ENCODE data around the gene TACC2. TPM values are rescaled to one million over a fixed set of nuclear protein-coding genes. Genes with fewer than 3 reads are reported as not detected.

TACC2 gene
- total RNA-seq, 1 experiment from 2014 or later = 24.4 TPM

DNA sequence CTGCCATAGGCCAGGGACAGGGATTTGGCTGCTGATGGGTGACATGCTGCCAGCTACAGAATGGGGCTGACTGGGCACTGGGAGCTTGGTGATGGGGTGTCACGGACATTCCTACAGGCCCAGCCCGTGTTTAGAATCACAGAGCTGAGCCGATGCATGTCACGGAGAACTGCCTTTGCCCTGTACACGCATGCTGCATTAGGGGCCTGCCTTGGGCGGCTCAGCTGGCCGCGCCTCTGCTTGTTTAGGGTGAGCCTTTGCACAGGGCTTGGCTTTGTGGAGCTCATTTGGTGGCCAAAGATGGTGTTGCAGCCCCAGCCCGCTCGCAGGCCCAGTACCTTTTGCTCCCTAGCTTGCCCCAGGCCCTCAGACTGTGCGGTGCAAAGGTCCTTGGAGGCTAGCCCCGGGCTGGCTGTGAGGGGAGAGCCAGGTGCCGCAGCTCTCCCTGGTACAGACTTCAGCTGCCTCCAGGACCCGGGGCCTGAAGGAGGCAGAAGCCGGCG, 173.8 kb downstream of the TACC2 start:
- BruUV-seq (replicated peaks) = no TSS peak
- intact Hi-C loops (cut with micrococcal nuclease; ENCODE audit: unreplicated experiment) = no loop called here
- TF ChIP-seq, protein P1, sequence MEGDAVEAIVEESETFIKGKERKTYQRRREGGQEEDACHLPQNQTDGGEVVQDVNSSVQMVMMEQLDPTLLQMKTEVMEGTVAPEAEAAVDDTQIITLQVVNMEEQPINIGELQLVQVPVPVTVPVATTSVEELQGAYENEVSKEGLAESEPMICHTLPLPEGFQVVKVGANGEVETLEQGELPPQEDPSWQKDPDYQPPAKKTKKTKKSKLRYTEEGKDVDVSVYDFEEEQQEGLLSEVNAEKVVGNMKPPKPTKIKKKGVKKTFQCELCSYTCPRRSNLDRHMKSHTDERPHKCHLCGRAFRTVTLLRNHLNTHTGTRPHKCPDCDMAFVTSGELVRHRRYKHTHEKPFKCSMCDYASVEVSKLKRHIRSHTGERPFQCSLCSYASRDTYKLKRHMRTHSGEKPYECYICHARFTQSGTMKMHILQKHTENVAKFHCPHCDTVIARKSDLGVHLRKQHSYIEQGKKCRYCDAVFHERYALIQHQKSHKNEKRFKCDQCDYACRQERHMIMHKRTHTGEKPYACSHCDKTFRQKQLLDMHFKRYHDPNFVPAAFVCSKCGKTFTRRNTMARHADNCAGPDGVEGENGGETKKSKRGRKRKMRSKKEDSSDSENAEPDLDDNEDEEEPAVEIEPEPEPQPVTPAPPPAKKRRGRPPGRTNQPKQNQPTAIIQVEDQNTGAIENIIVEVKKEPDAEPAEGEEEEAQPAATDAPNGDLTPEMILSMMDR (IDR thresholded peaks at IDR 0.05; ENCODE audit: unreplicated experiment) = no peak
- H3K4me1 Mint-ChIP-seq (ENCODE audit: low read depth, unreplicated experiment) = no peaks in the 10 kb centered on the region
- H3K36me3 Mint-ChIP-seq (ENCODE audit: insufficient read depth, unreplicated experiment) = no peaks in the 10 kb centered on the region
- H3K27ac Mint-ChIP-seq (ENCODE audit: unreplicated experiment) = no peak overlapping the region
- H3K4me3 Mint-ChIP-seq (ENCODE audit: low read depth, unreplicated experiment) = no peak overlapping the region
- CTCF ChIA-PET = no interaction called here
- H3K9me3 Mint-ChIP-seq (ENCODE audit: low read depth, unreplicated experiment) = no peaks in the 10 kb centered on the region
- H3K27me3 Mint-ChIP-seq (ENCODE audit: unreplicated experiment) = no peaks in the 10 kb centered on the region
- no peak for DNase-seq

DNA sequence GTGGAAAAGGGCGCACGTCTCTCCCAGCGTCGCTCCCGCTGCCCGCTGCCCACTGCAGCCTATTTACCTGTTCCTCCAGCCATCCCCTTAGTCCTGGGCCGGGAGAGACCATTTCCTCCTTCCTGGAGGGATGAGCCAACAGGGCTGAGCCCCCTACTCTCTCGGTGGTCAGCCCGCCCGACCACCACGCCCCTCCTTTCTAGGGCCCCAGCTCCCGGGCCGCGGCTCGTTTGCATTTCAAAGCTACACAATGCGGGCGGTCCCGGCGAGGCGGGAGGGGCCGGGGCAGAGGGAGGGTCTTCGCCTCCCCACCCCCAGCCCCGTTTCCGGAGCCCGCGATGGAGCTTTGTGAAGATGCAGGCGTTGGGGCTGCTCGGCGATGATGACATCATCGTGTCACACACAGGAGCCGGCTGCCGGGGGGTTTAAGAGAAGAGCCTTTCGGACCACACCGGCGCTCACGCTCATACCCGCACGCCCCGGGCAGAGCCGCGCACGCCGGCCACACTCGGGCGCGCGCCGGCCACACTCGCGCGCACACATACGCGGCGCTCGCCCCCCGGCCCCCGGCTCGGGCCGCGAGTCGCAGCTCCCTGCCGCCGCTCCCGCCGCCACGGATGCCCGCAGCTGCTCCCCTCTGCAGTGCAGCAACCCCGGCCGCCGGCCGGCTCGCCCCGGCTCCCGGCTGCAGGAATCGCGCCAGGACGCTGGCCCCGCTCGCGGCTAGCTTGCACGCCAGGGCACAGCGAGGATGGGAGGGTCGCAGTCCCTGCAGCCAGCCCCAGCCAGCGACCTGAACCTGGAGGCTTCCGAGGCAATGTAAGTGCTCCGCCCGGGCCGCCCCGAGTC, 174.4 kb downstream of the TACC2 start:
- Mint-ChIP-seq H3K27me3 (ENCODE audit: unreplicated experiment) (no peaks in the 10 kb centered on the region), H3K27ac (ENCODE audit: unreplicated experiment) (no peak overlapping the region), H3K4me3 (ENCODE audit: low read depth, unreplicated experiment) (no peak overlapping the region), H3K4me1 (ENCODE audit: low read depth, unreplicated experiment) (no peaks in the 10 kb centered on the region), H3K36me3 (ENCODE audit: insufficient read depth, unreplicated experiment) (no peaks in the 10 kb centered on the region), H3K9me3 (ENCODE audit: low read depth, unreplicated experiment) (no peaks in the 10 kb centered on the region)
- intact Hi-C loops (cut with micrococcal nuclease; ENCODE audit: unreplicated experiment) = no loop called here
- no TSS peak for BruUV-seq (replicated peaks)
- no peak for DNase-seq
- TF ChIP-seq, protein P1 (IDR thresholded peaks at IDR 0.05; ENCODE audit: unreplicated experiment) = no peak
- CTCF ChIA-PET = no interaction called here

GRCh38 chr10:122164023-122164601, 175.1 kb downstream of the TACC2 start:
- Mint-ChIP-seq H3K9me3 (ENCODE audit: low read depth, unreplicated experiment) (no peaks in the 10 kb centered on the region), H3K27ac (ENCODE audit: unreplicated experiment) (no peak overlapping the region)
- CTCF ChIA-PET = no interaction called here

DNA sequence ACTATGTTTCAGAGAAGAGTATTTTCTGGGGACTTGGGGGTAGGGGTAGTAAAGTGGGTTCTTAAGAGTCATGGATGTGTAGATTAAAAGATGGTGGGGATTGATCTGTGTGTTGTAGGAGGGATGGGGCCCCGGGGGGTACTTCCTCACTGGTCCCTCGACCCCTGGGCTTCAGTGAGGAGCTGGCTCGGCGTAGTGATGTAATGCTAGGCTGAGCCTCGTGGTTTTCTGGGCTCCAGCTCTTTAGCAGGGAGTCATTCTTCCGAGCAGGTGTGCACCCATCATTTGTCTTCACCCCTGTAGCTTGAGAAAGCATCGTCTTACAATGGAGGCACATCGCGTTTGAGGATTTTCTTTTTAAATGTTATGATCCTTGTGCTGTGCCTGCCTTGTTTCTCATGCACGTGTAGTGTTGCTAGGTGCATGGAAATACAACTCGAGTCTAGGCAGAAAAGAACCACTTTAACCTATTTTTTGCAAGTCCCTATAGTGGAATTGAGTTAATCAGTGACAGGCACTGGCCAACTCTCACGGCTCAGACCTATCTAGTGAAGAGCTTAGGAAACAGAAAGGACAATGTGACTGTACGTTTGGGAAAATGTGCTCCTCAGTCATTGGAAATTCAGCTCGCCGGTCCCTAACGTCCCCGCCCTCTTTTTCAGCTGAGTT, 176.0 kb downstream of the TACC2 start:
- H3K36me3 Mint-ChIP-seq (ENCODE audit: insufficient read depth, unreplicated experiment) = no peaks in the 10 kb centered on the region
- H3K27me3 Mint-ChIP-seq (ENCODE audit: unreplicated experiment) = no peaks in the 10 kb centered on the region
- TF ChIP-seq, protein P1 (IDR thresholded peaks at IDR 0.05; ENCODE audit: unreplicated experiment) = no peak
- H3K4me1 Mint-ChIP-seq (ENCODE audit: low read depth, unreplicated experiment) = no peaks in the 10 kb centered on the region
- BruUV-seq (replicated peaks) = no TSS peak
- H3K9me3 Mint-ChIP-seq (ENCODE audit: low read depth, unreplicated experiment) = no peaks in the 10 kb centered on the region
- no peak for DNase-seq
- CTCF ChIA-PET = no interaction called here
- intact Hi-C loops (cut with micrococcal nuclease; ENCODE audit: unreplicated experiment) = no loop called here
- H3K4me3 Mint-ChIP-seq (ENCODE audit: low read depth, unreplicated experiment) = no peak overlapping the region
- H3K27ac Mint-ChIP-seq (ENCODE audit: unreplicated experiment) = no peak overlapping the region

More at GRCh38 chr10:122164023-122164601, 175.1 kb downstream of the TACC2 start:
- TF ChIP-seq, protein P1 (IDR thresholded peaks at IDR 0.05; ENCODE audit: unreplicated experiment) = no peak
- no peaks in the 10 kb centered on the region for H3K4me1 Mint-ChIP-seq (ENCODE audit: low read depth, unreplicated experiment)
- no peak for DNase-seq
- no peak overlapping the region for H3K4me3 Mint-ChIP-seq (ENCODE audit: low read depth, unreplicated experiment)
- no peaks in the 10 kb centered on the region for H3K36me3 Mint-ChIP-seq (ENCODE audit: insufficient read depth, unreplicated experiment)
- H3K27me3 Mint-ChIP-seq (ENCODE audit: unreplicated experiment) = no peaks in the 10 kb centered on the region
- intact Hi-C loops (cut with micrococcal nuclease; ENCODE audit: unreplicated experiment) = no loop called here
- BruUV-seq (replicated peaks) = no TSS peak
